Body of pancreas (tissue), 4 donors: ENCODE results near the gene MAP7D2.

Experiments
- CTCF ChIP-seq, 7 experiments: fragments of 450-650 bp in 4 of 7; fragments of 200-600 bp in 3 of 7; sonication (generic) in 3 of 7; IDR thresholded peaks; one replicate each; pipeline ENCODE4 v1.5.1; 2016 to 2019; ENCODE audit warnings: antibody characterized with exemption in 7 of 7
- POLR2A ChIP-seq, 3 donors: fragments of 450-650 bp; IDR thresholded peaks; one replicate each; pipeline ENCODE4 v1.6.1; 2016; ENCODE audit warnings: antibody characterized with exemption in 3 of 3, mild to moderate bottlenecking in 2 of 3

- TF ChIP-seq CTCF (IDR thresholded peaks at IDR 0.05) (no peak), POLR2A (IDR thresholded peaks at IDR 0.05) (no peak)
Observed at GRCh38 chrX:20112022-20112774, 4.5 kb downstream of the MAP7D2 start.
